ENCODE results near the gene CDK19.

CDK19 gene

DNA sequence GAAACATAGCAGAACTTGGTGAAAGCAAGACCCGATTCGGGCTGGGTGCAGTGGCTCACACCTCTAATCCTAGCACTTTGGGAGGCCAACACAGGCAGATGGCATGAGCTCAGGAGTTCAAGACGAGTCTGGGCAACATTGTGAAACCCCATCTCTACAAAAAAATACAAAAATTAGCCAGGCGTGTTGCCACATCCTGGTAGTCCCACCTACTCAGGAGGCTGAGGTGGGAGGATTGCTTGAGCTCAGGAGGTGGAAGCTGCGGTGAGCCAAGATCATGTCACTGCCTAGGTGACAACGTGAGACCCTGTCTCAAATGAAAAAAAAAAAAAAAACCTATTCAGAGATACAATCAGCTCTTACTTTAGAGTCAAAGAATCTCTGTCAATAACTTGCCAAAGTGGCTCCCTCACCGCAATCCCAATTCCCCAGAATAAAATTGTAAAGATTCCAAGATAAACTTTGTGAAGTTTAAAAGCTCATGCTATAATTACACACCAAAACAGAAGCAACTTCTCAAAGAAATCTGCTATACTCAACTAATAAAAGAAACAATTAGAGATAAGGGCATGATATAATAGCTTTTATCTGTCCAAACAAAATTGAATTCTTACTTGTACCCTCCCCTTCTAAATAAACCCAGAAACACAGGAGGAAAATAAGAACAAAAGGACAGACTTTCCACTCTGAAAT lies 33.6 kb downstream of the CDK19 start:
- Histone ChIP-seq H3K4me1 (ENCODE audit: insufficient read depth, poor library complexity, severe bottlenecking) (no peaks in the 10 kb centered on the region), H3K4me3 (ENCODE audit: severe bottlenecking) (no peak overlapping the region), H3K27me3 (ENCODE audit: insufficient read depth, poor library complexity, severe bottlenecking) (no peaks in the 10 kb centered on the region), H3K27ac (ENCODE audit: poor library complexity, severe bottlenecking) (no peak overlapping the region), H3K9me3 (ENCODE audit: severe bottlenecking) (no peaks in the 10 kb centered on the region), H3K36me3 (ENCODE audit: low read depth) (no peaks in the 10 kb centered on the region)
- TF ChIP-seq, protein P1, sequence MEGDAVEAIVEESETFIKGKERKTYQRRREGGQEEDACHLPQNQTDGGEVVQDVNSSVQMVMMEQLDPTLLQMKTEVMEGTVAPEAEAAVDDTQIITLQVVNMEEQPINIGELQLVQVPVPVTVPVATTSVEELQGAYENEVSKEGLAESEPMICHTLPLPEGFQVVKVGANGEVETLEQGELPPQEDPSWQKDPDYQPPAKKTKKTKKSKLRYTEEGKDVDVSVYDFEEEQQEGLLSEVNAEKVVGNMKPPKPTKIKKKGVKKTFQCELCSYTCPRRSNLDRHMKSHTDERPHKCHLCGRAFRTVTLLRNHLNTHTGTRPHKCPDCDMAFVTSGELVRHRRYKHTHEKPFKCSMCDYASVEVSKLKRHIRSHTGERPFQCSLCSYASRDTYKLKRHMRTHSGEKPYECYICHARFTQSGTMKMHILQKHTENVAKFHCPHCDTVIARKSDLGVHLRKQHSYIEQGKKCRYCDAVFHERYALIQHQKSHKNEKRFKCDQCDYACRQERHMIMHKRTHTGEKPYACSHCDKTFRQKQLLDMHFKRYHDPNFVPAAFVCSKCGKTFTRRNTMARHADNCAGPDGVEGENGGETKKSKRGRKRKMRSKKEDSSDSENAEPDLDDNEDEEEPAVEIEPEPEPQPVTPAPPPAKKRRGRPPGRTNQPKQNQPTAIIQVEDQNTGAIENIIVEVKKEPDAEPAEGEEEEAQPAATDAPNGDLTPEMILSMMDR (IDR thresholded peaks at IDR 0.05; ENCODE audit: poor library complexity, severe bottlenecking): no peak
- ATAC-seq (ENCODE audit: low read depth) (no peak), DNase-seq (ENCODE audit: low spot score) (no peak)

DNA sequence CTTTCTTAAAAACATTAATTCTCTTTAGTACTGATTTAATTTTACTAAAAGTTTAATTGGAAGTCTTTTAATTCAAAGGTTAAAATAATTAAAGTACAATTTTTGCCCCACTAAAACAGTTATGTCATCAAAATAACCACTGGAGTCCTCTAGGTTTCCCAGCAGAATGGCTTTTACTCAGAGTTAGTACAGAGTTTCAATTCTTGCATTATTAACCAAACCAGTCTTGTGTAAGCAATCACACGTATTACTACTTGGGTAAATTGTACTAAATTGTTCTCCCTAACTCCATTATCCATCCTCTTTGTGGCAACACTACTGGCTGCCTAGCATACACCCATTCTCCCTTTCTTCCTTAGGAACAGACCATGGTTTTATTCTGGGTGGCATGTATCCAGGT lies 36.9 kb downstream of the CDK19 start:
- ATAC-seq (ENCODE audit: low read depth) (no peak), DNase-seq (ENCODE audit: low spot score) (no peak)
- Histone ChIP-seq H3K27ac (ENCODE audit: poor library complexity, severe bottlenecking) (no peak overlapping the region), H3K9me3 (ENCODE audit: severe bottlenecking) (no peaks in the 10 kb centered on the region), H3K4me1 (ENCODE audit: insufficient read depth, poor library complexity, severe bottlenecking) (no peaks in the 10 kb centered on the region), H3K36me3 (ENCODE audit: low read depth) (no peaks in the 10 kb centered on the region), H3K27me3 (ENCODE audit: insufficient read depth, poor library complexity, severe bottlenecking) (no peaks in the 10 kb centered on the region), H3K4me3 (ENCODE audit: severe bottlenecking) (no peak overlapping the region)
- TF ChIP-seq, protein P1 (IDR thresholded peaks at IDR 0.05; ENCODE audit: poor library complexity, severe bottlenecking): no peak

DNA sequence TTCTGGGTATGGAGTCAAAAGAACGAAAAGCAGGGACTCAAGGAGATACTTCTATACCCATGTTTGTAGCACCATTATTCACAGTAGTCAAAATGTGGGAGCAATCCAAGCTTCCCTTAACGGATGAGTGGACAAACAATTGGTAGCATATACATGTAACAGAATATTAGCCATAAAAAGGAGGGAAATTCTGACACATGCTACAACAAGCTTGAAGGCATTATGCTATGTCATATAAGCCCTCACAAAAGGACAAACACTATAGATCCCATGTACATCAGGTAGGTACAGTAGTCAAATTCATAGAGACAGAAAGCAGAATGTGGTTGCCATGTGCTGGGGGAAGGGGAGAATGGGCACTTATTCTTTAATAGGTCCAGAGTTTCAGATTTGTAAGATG lies 37.6 kb downstream of the CDK19 start:
- Histone ChIP-seq H3K9me3 (ENCODE audit: severe bottlenecking) (no peaks in the 10 kb centered on the region), H3K36me3 (ENCODE audit: low read depth) (no peaks in the 10 kb centered on the region), H3K27ac (ENCODE audit: poor library complexity, severe bottlenecking) (no peak overlapping the region), H3K27me3 (ENCODE audit: insufficient read depth, poor library complexity, severe bottlenecking) (no peaks in the 10 kb centered on the region), H3K4me3 (ENCODE audit: severe bottlenecking) (no peak overlapping the region), H3K4me1 (ENCODE audit: insufficient read depth, poor library complexity, severe bottlenecking) (no peaks in the 10 kb centered on the region)
- TF ChIP-seq, protein P1 (IDR thresholded peaks at IDR 0.05; ENCODE audit: poor library complexity, severe bottlenecking): no peak
- DNase-seq (ENCODE audit: low spot score) (no peak), ATAC-seq (ENCODE audit: low read depth) (no peak)

DNA sequence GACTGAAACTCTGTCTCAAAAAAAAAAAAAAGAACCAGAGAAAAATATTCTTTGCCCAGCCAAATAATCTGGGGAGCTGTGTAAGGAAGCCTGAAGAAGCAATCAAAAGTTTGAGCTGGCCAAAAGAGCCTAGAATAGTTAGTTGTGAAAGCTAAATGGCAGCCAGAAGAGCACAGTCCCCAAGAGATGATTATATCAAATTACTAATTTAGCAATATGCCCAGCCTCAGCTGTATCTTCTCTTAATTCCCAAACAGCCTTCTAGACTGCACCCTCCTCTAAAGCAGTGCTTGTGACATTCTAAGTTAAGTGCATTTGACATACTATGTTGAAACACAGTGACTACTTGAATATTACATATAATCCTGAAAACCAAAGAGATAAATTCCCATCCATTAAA lies 38.9 kb downstream of the CDK19 start:
- Histone ChIP-seq H3K4me3 (ENCODE audit: severe bottlenecking) (no peak overlapping the region), H3K36me3 (ENCODE audit: low read depth) (no peaks in the 10 kb centered on the region), H3K4me1 (ENCODE audit: insufficient read depth, poor library complexity, severe bottlenecking) (no peaks in the 10 kb centered on the region), H3K9me3 (ENCODE audit: severe bottlenecking) (no peaks in the 10 kb centered on the region), H3K27ac (ENCODE audit: poor library complexity, severe bottlenecking) (no peak overlapping the region), H3K27me3 (ENCODE audit: insufficient read depth, poor library complexity, severe bottlenecking) (no peaks in the 10 kb centered on the region)
- ATAC-seq (ENCODE audit: low read depth) (no peak), DNase-seq (ENCODE audit: low spot score) (no peak)
- TF ChIP-seq, protein P1 (IDR thresholded peaks at IDR 0.05; ENCODE audit: poor library complexity, severe bottlenecking): no peak

DNA sequence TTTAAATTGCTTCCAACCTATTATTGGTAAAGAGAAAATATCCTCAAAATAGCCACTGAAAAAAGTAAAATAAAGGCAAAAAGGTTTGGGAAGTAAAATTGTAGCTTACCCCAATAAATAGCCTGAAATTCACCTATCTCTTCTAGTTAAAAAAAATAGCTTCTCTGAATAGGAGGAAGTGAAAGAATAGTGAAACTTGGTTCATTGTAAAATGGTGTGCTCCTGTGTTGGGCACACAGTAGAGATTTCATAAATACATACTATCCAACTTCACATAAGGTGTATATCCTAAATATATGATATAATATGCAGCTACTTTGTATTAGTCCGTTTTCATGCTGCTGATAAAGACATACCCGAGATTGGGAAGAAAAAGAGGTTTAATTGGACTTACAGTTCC lies 45.3 kb downstream of the CDK19 start:
- Histone ChIP-seq H3K27me3 (ENCODE audit: insufficient read depth, poor library complexity, severe bottlenecking) (no peaks in the 10 kb centered on the region), H3K9me3 (ENCODE audit: severe bottlenecking) (no peaks in the 10 kb centered on the region), H3K4me3 (ENCODE audit: severe bottlenecking) (no peak overlapping the region), H3K4me1 (ENCODE audit: insufficient read depth, poor library complexity, severe bottlenecking) (no peaks in the 10 kb centered on the region), H3K27ac (ENCODE audit: poor library complexity, severe bottlenecking) (no peak overlapping the region), H3K36me3 (ENCODE audit: low read depth) (no peaks in the 10 kb centered on the region)
- DNase-seq (ENCODE audit: low spot score) (no peak), ATAC-seq (ENCODE audit: low read depth) (no peak)
- TF ChIP-seq, protein P1 (IDR thresholded peaks at IDR 0.05; ENCODE audit: poor library complexity, severe bottlenecking): no peak
